Panc1 (cell line): ENCODE measurements around the gene TMEM87B. TPM values are rescaled to one million over a fixed set of nuclear protein-coding genes. Genes with fewer than 3 reads are reported as not detected.
A peak's percentile ranks its signal among the peaks of the same experiment; 100 is the strongest.
"Not testable (repeated sequence)": the region's sequence is repeated elsewhere in the genome, so short reads cannot be mapped to it uniquely, and the experiment has no call there.

Experiments used
- ATAC-seq: fragments of 200-7000 bp; cut with Tn5 transposase; 2 replicates; pipeline ENCODE4 v1.9.1; 2020; ENCODE audit warnings: mild to moderate bottlenecking, moderate library complexity
- BruUV-seq: library from RNA; stranded (reverse); fragments of 400-500 nt; replicated peaks from 2 replicates; lab custom pipeline; 2021; lab: Mats Ljungman, UMichigan
- CTCF ChIA-PET: fragments of 300-600 bp; sonication (Branson Sonifier 250); formaldehyde crosslinking; loops from one replicate; lab custom pipeline; 2022; ENCODE audit warnings: antibody characterized with exemption; lab: Charles Lee
- POLR2A ChIA-PET: fragments of 300-600 bp; sonication (Branson Sonifier 250); formaldehyde crosslinking; loops from one replicate; lab custom pipeline; 2022; ENCODE audit warnings: antibody characterized with exemption; lab: Charles Lee
- DNase-seq: peaks from one replicate; pipeline ENCODE4 v3.0.0-alpha.2; 2010; ENCODE audit warnings: low read depth, low spot score
- H3K27ac ChIP-seq: 2 replicates; pipeline ENCODE4 v1.5.1; 2011; ENCODE audit warnings: mild to moderate bottlenecking, low read length, inconsistent platforms
- H3K27me3 ChIP-seq: fragments of 200-500 bp; sonication (Bioruptor generic); 2 replicates; pipeline ENCODE4 v1.6.0; 2014; ENCODE audit warnings: low read length, inconsistent platforms; ENCODE audit not compliant: control insufficient read depth, insufficient read depth
- H3K36me3 ChIP-seq: fragments of 200-500 bp; sonication (Bioruptor generic); 2 replicates; pipeline ENCODE4 v1.5.1; 2014; ENCODE audit warnings: inconsistent platforms, mild to moderate bottlenecking, low read length, moderate library complexity; ENCODE audit not compliant: control insufficient read depth, insufficient read depth
- H3K4me1 ChIP-seq: 2 replicates; pipeline ENCODE4 v1.5.1; 2011; ENCODE audit warnings: inconsistent platforms, mild to moderate bottlenecking, low read length, moderate library complexity; ENCODE audit not compliant: control insufficient read depth, insufficient read depth
- H3K4me3 ChIP-seq, 2 experiments: 2 replicates each; pipeline ENCODE4 v1.5.1; 2011 to 2012; ENCODE audit warnings: low read depth in 2 of 2, low read length in 2 of 2, mild to moderate bottlenecking in 2 of 2, inconsistent platforms in 1 of 2, moderate library complexity in 1 of 2
- H3K9me3 ChIP-seq: fragments of 200-500 bp; sonication (Bioruptor generic); 2 replicates; pipeline ENCODE4 v1.5.1; 2014; ENCODE audit warnings: low read depth, mild to moderate bottlenecking, inconsistent platforms, low read length, moderate library complexity; ENCODE audit not compliant: control insufficient read depth, insufficient read depth
- CTCF ChIP-seq: fragments of 450-650 bp; IDR thresholded peaks from 2 replicates; pipeline ENCODE4 v1.5.1; 2017; ENCODE audit warnings: mild to moderate bottlenecking
- POLR2AphosphoS5 ChIP-seq: IDR thresholded peaks from 2 replicates; pipeline ENCODE4 v1.6.1; 2012; ENCODE audit warnings: mild to moderate bottlenecking, low read depth, low read length, moderate library complexity
- REST ChIP-seq, 2 experiments: IDR thresholded peaks; 2 replicates each; pipeline ENCODE4 v1.6.1; 2011 to 2012; ENCODE audit warnings: low read depth in 2 of 2, control low read depth in 1 of 2, low read length in 1 of 2, mild to moderate bottlenecking in 1 of 2, moderate library complexity in 1 of 2; ENCODE audit not compliant: insufficient read depth in 1 of 2
- SIN3A ChIP-seq: IDR thresholded peaks from 2 replicates; pipeline ENCODE4 v1.6.1; 2012; ENCODE audit warnings: low read depth, mild to moderate bottlenecking, low read length, moderate library complexity, borderline replicate concordance; ENCODE audit not compliant: insufficient read depth
- TCF7L2 ChIP-seq: IDR thresholded peaks from 2 replicates; pipeline ENCODE4 v1.6.1; 2011; ENCODE audit warnings: mild to moderate bottlenecking, low read depth, low read length, inconsistent platforms
- in situ Hi-C: cut with HindIII; loops from 2 replicates; pipeline ENCODE4 v1.10.0; 2016; ENCODE audit warnings: low sequenced_read_pairs, low pct_unique_long_range_greater_than_20kb
- intact Hi-C: fragments of 100-400 bp; cut with micrococcal nuclease; formaldehyde crosslinking; loops from one replicate; pipeline ENCODE4 v1.10.0; 2022; ENCODE audit not compliant: unreplicated experiment
- total RNA-seq: library from RNA; stranded (reverse); gene quantifications from one replicate; pipeline ENCODE4 v1.2.1, GENCODE V29; 2021; ENCODE audit not compliant: unreplicated experiment

The TMEM87B gene
- total RNA-seq, 1 experiment from 2014 or later: 22.8 TPM

GRCh38 chr2:112110966-112111365, 55.9 kb downstream of the TMEM87B start:
- Histone ChIP-seq H3K27me3 (no peaks in the 10 kb centered on the region), H3K4me3 (no peak overlapping the region), H3K36me3 (peaks cover 2% of the 10 kb centered on the region), H3K27ac (no peak overlapping the region), H3K9me3 (peaks cover 14% of the 10 kb centered on the region), H3K4me1 (no peaks in the 10 kb centered on the region)
- ATAC-seq (no peak), DNase-seq (no peak)
- POLR2A ChIA-PET: no interaction called here
- BruUV-seq: no TSS peak
- intact Hi-C loops: no loop called here
- no peak for TF ChIP-seq SIN3A
- TF ChIP-seq TCF7L2: no peak
- TF ChIP-seq REST (IDR thresholded peaks at IDR 0.05; ENCODE audit: insufficient read depth in 1 of 2, low read depth in 2 of 2, low read length in 1 of 2): no peak
- no peak for TF ChIP-seq CTCF
- TF ChIP-seq POLR2AphosphoS5: no peak
- in situ Hi-C loops: no loop called here
- CTCF ChIA-PET: no interaction called here

- intact Hi-C loops, H3K27me3 ChIP-seq, H3K27ac ChIP-seq, DNase-seq, CTCF ChIA-PET, in situ Hi-C loops, H3K4me1 ChIP-seq, ATAC-seq, POLR2A ChIA-PET, H3K4me3 ChIP-seq, BruUV-seq, H3K36me3 ChIP-seq: not testable (repeated sequence)
- peaks cover 12% of the 10 kb centered on the region for H3K9me3 ChIP-seq
Measured at GRCh38 chr2:112113354-112113753, 58.3 kb downstream of the TMEM87B start.

GRCh38 chr2:112118148-112118547, 63.1 kb downstream of the TMEM87B start:
- BruUV-seq: no TSS peak
- POLR2A ChIA-PET: no interaction called here
- DNase-seq: no peak
- Histone ChIP-seq H3K27ac (no peak overlapping the region), H3K4me3 (no peak overlapping the region), H3K27me3 (no peaks in the 10 kb centered on the region), H3K36me3 (peaks cover 8% of the 10 kb centered on the region; the same call in 1 of the 2 replicates), H3K4me1 (no peaks in the 10 kb centered on the region), H3K9me3 (no peaks in the 10 kb centered on the region)
- intact Hi-C loops: no loop called here
- in situ Hi-C loops: no loop called here
- CTCF ChIA-PET: no interaction called here
- no peak for TF ChIP-seq SIN3A
- 0 out of 2 replicates have a peak, but pooled peaks have one; percentile 17 for TF ChIP-seq CTCF
- no peak for TF ChIP-seq POLR2AphosphoS5
- TF ChIP-seq REST (IDR thresholded peaks at IDR 0.05; ENCODE audit: insufficient read depth in 1 of 2, low read depth in 2 of 2, low read length in 1 of 2): no peak
- no peak for TF ChIP-seq TCF7L2
- ATAC-seq: no peak
